Uterus (tissue), 4 donors: Measurements from ENCODE around the gene TREML2. TPM values are rescaled to one million over a fixed set of nuclear protein-coding genes. Genes with fewer than 3 reads are reported as not detected.

Experiments
- DNase-seq, 2 donors: peaks; one replicate each; pipeline ENCODE4 v3.0.0-alpha.2; 2019 to 2020
- H3K27ac ChIP-seq, 2 donors: fragments of 200-600 bp; sonication (generic); 1 replicate in 1 of 2; 2 replicates in 1 of 2; pipeline ENCODE4 v1.5.1; 2016 to 2018
- H3K27me3 ChIP-seq, 2 donors: fragments of 200-600 bp; sonication (generic); one replicate each; pipeline ENCODE4 v1.5.1; 2018 to 2019; ENCODE audit warnings: control low read depth in 1 of 2
- H3K36me3 ChIP-seq, 2 donors: fragments of 200-600 bp; sonication (generic); one replicate each; pipeline ENCODE4 v1.5.1; 2019; ENCODE audit warnings: control low read depth in 1 of 2
- H3K4me1 ChIP-seq, 2 donors: fragments of 200-600 bp; sonication (generic); one replicate each; pipeline ENCODE4 v1.5.1; 2018 to 2019; ENCODE audit warnings: control low read depth in 1 of 2
- H3K4me3 ChIP-seq, 2 donors: fragments of 200-600 bp; sonication (generic); 1 replicate in 1 of 2; 2 replicates in 1 of 2; pipeline ENCODE4 v1.5.1; 2018 to 2019; ENCODE audit warnings: mild to moderate bottlenecking in 1 of 2
- H3K9me3 ChIP-seq, 2 donors: fragments of 200-600 bp; sonication (generic); one replicate each; pipeline ENCODE4 v1.5.1; 2019; ENCODE audit warnings: control low read depth in 1 of 2
- POLR2A ChIP-seq, 2 donors: fragments of 450-650 bp; IDR thresholded peaks; one replicate each; pipeline ENCODE4 v1.6.1; 2016; ENCODE audit warnings: antibody characterized with exemption in 2 of 2, mild to moderate bottlenecking in 1 of 2, moderate library complexity in 1 of 2
- intact Hi-C: fragments of 100-400 bp; cut with DNase I; formaldehyde crosslinking; loops from one replicate; pipeline ENCODE4 v1.15.1; 2023; ENCODE audit warnings: low total_unique reads
- total RNA-seq, 4 donors: library from RNA; depleted of rRNA in 3 of 4; stranded (reverse); fragments of >200 nt in 3 of 4; gene quantifications; one replicate each; pipeline versions ENCODE4 v1.1.0 to v1.2.4, GENCODE V29; 2014 to 2023
- TF ChIP-seq, protein P1 (sequence below), 4 experiments: fragments of 200-600 bp in 2 of 4; fragments of 450-650 bp in 2 of 4; sonication (generic) in 2 of 4; IDR thresholded peaks; one replicate each; pipeline ENCODE4 v1.5.1; 2016 to 2019; ENCODE audit warnings: antibody characterized with exemption in 4 of 4, mild to moderate bottlenecking in 2 of 4, moderate library complexity in 1 of 4
- donor health status: DM: yes; HTN: yes; CAD: no.

Gene TREML2
- total RNA-seq, 4 donors from 2014 or later, result 0.12 TPM; not detected in 3

GRCh38 chr6:41156771-41157170 lies 44.2 kb downstream of the TREML2 start:
- H3K9me3 ChIP-seq, result no peaks in the 10 kb centered on the region
- H3K27ac ChIP-seq, result no peak overlapping the region
- H3K4me1 ChIP-seq, result no peaks in the 10 kb centered on the region
- TF ChIP-seq POLR2A (IDR thresholded peaks at IDR 0.05), result no peak
- H3K27me3 ChIP-seq, result no peaks in the 10 kb centered on the region
- DNase-seq, result no peak
- no peak overlapping the region for H3K4me3 ChIP-seq
- intact Hi-C loops, result no loop called here
- H3K36me3 ChIP-seq, result no peaks in the 10 kb centered on the region

DNA sequence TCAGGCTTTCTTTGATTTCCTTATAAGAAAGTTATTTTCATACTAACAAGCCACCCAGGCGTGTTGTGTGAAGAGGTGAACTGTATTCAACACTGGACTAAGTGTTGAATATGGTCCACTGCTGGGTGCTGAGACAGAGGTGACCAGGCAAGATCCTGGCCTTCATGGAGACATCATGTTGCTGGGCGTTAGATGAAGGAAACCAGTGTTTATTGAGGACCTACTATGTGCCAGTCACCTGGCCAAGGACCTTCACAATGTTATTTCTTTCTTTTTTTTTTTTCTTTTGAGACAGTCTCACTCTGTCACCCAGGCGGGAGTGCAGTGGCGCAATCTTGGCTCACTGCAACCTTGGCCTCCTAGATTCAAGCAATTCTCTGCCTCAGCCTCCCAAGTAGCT lies 44.9 kb downstream of the TREML2 start:
- Histone ChIP-seq H3K36me3 (no peaks in the 10 kb centered on the region), H3K9me3 (no peaks in the 10 kb centered on the region), H3K27ac (no peak overlapping the region), H3K4me3 (no peak overlapping the region), H3K27me3 (no peaks in the 10 kb centered on the region), H3K4me1 (no peaks in the 10 kb centered on the region)
- intact Hi-C loops, result no loop called here
- DNase-seq, result no peak
- no peak for TF ChIP-seq POLR2A (IDR thresholded peaks at IDR 0.05)
- TF ChIP-seq, protein P1, sequence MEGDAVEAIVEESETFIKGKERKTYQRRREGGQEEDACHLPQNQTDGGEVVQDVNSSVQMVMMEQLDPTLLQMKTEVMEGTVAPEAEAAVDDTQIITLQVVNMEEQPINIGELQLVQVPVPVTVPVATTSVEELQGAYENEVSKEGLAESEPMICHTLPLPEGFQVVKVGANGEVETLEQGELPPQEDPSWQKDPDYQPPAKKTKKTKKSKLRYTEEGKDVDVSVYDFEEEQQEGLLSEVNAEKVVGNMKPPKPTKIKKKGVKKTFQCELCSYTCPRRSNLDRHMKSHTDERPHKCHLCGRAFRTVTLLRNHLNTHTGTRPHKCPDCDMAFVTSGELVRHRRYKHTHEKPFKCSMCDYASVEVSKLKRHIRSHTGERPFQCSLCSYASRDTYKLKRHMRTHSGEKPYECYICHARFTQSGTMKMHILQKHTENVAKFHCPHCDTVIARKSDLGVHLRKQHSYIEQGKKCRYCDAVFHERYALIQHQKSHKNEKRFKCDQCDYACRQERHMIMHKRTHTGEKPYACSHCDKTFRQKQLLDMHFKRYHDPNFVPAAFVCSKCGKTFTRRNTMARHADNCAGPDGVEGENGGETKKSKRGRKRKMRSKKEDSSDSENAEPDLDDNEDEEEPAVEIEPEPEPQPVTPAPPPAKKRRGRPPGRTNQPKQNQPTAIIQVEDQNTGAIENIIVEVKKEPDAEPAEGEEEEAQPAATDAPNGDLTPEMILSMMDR (IDR thresholded peaks at IDR 0.05), result no peak

DNA sequence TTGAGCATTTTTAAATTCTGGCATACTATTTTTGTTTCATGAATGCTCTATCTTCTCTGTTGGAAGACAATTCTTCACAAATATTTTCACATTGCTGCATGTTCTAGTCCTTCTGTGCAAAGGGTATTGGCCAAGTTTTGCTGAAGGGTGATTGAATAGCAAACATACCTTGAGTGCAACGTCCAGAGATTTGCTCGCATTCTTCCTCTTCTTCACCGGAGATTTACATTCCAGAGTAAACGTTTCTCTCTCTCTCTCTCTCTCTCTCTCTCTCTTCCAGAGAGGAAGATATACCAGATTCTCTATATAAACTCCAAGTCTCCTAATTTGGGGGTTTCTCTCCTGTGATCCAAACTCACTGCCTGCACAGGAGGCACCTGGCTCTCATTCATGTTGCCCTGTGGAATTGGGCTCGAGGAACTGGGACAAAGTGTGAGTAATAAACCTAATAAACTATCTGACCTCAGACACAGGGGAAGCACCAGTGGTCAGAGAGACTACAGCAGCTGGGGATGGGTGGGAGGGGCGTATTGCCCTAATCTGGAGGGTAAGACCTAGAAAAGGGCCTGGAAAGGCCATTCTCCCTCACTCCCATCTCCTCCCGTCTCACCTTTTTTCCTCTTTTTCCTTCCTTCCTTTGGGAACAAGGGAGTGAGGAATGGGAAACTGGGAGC lies 45.7 kb downstream of the TREML2 start:
- intact Hi-C loops, result no loop called here
- DNase-seq, result no peak
- no peak for TF ChIP-seq POLR2A (IDR thresholded peaks at IDR 0.05)
- TF ChIP-seq, protein P1 (IDR thresholded peaks at IDR 0.05), result no peak

GRCh38 chr6:41153992-41154625 lies 46.8 kb downstream of the TREML2 start, which contains the start of gene TREML1:
Gene TREML1, minus strand, starts transcription at chr6:41154347. Its CDS starts 59 bp downstream, at chr6:41154288.
- no peak for TF ChIP-seq POLR2A (IDR thresholded peaks at IDR 0.05)
- TF ChIP-seq, protein P1 (IDR thresholded peaks at IDR 0.05), result no peak
- Histone ChIP-seq H3K9me3 (no peaks in the 10 kb centered on the region), H3K4me3 (no peak within 1 kb of the TSS), H3K27me3 (no peaks in the 10 kb centered on the region), H3K36me3 (no peaks in the 10 kb centered on the region), H3K27ac (no peak within 1 kb of the TSS), H3K4me1 (no peaks in the 10 kb centered on the region)
- intact Hi-C loops, result no loop called here
- no peak for DNase-seq

More for the DNA sequence above, 45.7 kb downstream of the TREML2 start:
- no peaks in the 10 kb centered on the region for H3K9me3 ChIP-seq
- no peaks in the 10 kb centered on the region for H3K27me3 ChIP-seq
- no peak overlapping the region for H3K4me3 ChIP-seq
- H3K4me1 ChIP-seq, result no peaks in the 10 kb centered on the region
- H3K27ac ChIP-seq, result no peak overlapping the region
- no peaks in the 10 kb centered on the region for H3K36me3 ChIP-seq

DNA sequence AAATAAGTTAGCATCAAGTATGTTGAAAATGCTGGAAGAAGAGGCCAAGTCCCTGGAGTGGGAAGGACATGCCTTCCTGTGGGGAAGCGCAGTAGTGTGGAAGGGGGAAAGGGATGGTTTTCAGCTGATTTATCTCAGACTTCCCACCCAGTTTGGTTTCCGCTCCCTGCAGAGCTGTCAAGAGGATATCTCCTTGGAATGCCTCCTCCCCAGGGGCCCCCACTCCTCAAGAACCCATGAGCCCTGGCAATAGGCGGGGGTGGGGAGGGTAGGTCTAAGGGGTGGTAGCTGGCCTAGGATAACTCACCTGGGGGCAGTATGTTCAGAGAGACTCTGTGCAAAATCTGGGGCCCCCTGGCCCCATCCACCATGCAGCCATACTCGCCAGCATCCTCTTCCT lies 47.5 kb downstream of the TREML2 start:
- Histone ChIP-seq H3K4me3 (no peak overlapping the region), H3K4me1 (no peaks in the 10 kb centered on the region), H3K36me3 (no peaks in the 10 kb centered on the region), H3K27me3 (no peaks in the 10 kb centered on the region), H3K27ac (no peak overlapping the region), H3K9me3 (no peaks in the 10 kb centered on the region)
- intact Hi-C loops, result no loop called here
- no peak for TF ChIP-seq POLR2A (IDR thresholded peaks at IDR 0.05)
- TF ChIP-seq, protein P1 (IDR thresholded peaks at IDR 0.05), result no peak
- DNase-seq, result no peak
